HG02885 (cell line): ENCODE data around the gene PRTN3.

Experiments used
- ATAC-seq: cut with Tn5 transposase; IDR thresholded peaks from one replicate; pipeline ENCODE4 v1.9.1; 2021; ENCODE audit warnings: mild to moderate bottlenecking; ENCODE audit not compliant: unreplicated experiment, poor library complexity

The PRTN3 gene

DNA sequence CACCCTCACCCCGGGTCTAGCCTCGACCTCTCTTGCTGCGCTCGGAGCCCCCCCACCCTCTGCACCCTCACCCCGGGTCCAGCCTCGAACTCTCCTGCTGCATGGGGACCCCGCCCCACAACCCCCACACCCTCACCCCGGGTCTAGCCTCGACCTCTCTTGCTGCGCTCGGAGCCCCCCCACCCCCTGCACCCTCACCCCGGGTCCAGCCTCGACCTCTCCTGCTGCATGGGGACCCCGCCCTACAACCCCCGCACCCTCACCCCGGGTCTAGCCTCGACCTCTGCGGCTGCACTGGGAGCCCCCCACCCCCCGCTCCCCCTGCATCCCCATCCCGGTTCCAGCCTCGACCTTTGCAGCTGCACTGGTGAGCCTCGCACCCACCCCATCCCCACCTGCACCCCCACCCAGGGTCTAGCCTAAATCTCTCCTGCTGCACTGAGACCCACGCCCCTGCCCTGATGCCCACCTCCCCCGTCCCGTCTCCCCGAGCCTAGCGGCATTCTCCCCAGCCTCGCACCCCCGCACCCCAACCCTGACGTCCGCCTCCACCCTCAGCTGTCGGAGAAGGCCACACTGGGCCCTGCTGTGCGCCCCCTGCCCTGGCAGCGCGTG lies 20.4 kb downstream of the PRTN3 start:
- ATAC-seq, result no peak

DNA sequence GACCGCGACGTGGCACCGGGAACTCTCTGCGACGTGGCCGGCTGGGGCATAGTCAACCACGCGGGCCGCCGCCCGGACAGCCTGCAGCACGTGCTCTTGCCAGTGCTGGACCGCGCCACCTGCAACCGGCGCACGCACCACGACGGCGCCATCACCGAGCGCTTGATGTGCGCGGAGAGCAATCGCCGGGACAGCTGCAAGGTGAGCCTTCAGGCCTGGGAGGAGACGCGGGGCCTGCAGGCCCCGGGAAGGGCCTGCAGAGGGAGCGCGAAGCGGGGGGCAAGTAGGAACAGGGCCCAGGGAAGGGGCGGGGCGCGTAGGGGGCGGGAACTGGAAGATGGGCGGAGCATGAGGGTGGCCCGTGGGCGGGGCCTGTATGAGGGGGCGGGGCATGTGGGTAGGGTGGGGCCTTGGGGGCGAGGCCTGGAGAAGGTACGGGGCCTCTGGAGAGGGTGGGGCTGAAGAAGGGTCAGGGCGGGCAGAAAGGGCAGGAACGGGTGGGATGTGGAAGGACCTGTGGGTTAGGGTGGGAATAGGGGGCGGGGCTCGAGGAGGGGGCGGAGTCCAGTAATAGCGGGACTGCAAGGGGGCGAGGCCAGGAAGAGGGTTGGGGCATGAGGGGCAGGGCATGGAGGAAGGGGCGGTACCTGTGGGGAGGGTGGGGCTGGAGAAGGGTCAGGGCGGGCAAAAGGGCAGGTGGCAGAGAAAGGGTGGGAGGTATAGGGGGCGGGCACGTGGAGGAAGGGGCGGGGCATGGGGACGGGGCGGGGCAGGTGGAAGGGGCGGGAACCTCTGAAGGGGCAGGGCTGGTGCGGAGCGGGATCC lies 21.2 kb downstream of the PRTN3 start:
- ATAC-seq, result no peak

DNA sequence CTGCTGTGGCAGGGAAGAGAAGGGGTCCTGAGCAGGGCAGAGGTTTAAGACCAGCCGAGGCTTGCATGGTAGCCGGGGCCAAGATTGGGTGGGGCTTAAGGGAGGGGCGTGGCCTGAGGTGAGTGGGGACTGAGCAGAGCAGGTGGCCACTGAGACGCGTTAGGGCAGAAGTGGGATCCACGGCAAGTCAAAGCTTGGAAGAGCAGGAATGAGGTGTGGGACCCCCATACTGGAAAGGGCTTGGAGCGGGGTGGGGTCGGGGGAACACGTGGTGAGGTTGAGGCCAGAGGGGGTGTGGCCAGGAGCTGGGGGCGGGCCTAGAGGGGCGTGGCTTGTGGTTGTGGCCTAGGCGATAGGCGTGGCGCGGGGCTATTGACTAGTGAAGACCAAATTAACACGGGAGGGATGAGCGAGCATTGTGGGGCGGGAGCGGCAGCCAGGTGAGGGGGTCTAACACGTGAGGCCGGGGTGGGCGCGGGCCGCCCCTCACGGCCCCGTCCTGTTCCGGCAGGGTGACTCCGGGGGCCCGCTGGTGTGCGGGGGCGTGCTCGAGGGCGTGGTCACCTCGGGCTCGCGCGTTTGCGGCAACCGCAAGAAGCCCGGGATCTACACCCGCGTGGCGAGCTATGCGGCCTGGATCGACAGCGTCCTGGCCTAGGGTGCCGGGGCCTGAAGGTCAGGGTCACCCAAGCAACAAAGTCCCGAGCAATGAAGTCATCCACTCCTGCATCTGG lies 21.9 kb downstream of the PRTN3 start:
- ATAC-seq, result no peak

DNA sequence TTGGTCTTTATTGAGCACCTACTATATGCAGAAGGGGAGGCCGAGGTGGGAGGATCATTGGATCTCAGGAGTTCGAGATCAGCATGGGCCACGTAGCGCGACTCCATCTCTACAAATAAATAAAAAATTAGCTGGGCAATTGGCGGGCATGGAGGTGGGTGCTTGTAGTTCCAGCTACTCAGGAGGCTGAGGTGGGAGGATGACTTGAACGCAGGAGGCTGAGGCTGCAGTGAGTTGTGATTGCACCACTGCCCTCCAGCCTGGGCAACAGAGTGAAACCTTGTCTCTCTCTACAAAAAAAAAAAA lies 22.5 kb downstream of the PRTN3 start:
- no peak for ATAC-seq

DNA sequence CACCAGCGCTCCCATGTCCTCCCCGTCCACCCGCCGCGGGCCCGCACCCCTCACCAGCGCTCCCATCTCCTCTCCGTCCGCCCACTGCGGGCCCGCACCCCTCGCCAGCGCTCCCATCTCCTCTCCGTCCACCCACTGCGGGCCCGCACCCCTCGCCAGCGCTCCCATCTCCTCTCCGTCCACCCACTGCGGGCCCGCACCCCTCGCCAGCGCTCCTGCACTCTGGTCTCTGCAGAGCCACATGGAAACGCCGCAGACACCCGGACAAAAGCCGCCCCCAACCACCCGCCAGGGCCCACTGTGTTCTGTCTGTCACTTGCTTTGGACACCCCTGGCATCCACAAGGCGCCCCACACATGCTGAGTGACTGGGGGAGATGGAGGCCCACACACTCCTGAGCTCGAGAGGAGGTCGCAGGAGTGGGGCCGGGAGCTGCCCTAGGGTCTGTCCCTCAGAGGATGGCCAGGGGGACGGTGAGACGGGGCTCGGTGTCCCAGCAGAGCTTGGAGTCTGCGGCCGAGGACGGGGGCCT lies 26.0 kb downstream of the PRTN3 start:
- no peak for ATAC-seq

DNA sequence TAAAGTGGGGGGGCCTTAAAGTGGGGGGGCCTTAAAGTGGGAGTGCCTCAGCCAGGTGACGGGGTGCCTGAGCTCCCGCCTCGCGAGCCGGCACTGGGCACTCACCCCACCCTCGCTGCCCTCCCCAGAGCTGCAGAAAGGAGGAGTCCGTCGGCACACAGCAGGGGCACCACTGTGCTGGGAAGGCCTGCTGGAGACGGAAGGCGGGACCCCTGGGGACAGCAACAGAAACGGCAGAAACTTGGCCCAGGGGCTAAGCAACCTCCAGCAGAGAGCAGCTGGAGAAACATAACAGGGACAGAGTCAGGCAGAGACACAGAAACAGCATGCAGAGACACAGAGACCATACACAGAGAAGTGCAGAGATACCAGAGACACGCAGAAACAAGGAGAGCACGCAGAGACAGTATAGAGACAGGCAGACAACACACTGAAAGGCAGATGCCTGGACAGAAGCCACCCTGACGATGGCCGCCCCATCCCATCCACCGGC lies 26.5 kb downstream of the PRTN3 start:
- ATAC-seq, result no peak

DNA sequence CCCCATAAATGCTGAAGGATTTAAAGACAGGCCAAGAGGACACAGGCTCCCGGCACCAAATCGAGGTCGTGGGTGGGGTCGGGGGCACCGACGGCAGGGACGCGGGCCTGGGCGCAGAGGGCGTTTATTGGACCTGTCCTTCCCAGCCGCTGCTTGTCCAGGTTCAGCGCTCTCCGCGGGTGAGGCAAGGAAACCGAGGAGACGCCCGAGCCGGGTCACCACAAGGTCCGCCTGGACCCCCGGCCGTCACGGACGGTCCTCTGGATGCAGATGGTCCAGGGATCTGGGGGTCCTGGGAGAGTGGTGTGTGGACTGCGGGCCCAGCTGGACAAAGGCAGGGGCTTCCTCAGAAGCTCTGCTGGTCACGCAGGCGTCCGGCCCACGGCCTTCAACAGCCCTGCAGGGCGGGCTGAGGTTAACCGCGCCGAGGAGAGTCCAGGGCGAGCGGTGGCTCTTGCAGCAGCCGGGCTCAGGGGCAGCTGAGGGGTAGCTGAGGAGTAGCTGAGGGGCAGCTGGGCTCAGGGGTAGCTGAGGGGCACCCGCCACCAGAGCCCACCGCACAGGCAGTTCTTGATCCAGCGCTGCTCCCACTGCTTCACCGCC lies 27.2 kb downstream of the PRTN3 start:
- ATAC-seq, result no peak

DNA sequence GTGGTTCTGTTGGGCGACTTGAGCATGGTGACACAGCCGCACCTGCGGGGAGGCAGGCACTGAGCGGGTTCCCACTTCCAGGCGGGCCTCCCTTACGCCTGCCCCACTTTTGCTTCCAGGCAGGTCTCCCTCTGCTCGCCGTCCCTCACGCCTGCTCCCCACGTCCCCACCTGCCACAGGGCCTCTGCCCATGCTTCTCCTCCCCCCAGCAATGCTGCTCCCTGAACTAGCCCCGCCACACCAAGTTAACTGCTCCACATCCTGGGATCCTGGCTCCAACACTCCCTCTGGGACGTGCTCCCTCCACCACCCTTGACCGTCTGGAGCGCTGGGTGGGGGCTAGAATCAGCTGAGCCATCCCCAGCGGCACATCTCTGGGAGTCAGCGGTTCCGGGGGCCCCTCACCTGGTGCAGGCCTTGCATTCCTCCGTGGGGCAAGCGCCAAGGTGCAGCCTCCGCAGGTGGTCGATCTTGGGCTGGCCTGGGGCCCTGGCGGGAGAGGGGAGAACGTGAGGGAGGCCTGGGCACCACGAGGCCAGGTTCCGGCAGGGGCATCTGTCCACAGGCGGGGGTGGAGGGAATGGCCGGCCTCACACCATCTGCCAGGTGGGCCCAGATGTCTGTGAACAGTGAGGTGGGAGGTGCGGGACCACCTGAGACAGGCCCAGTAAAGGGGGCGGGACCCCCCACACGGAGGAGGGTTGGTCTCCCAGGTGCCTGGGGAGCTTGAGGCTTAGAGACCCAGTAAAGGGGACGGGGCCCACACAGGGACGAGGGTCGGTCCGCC lies 27.9 kb downstream of the PRTN3 start:
- no peak for ATAC-seq

DNA sequence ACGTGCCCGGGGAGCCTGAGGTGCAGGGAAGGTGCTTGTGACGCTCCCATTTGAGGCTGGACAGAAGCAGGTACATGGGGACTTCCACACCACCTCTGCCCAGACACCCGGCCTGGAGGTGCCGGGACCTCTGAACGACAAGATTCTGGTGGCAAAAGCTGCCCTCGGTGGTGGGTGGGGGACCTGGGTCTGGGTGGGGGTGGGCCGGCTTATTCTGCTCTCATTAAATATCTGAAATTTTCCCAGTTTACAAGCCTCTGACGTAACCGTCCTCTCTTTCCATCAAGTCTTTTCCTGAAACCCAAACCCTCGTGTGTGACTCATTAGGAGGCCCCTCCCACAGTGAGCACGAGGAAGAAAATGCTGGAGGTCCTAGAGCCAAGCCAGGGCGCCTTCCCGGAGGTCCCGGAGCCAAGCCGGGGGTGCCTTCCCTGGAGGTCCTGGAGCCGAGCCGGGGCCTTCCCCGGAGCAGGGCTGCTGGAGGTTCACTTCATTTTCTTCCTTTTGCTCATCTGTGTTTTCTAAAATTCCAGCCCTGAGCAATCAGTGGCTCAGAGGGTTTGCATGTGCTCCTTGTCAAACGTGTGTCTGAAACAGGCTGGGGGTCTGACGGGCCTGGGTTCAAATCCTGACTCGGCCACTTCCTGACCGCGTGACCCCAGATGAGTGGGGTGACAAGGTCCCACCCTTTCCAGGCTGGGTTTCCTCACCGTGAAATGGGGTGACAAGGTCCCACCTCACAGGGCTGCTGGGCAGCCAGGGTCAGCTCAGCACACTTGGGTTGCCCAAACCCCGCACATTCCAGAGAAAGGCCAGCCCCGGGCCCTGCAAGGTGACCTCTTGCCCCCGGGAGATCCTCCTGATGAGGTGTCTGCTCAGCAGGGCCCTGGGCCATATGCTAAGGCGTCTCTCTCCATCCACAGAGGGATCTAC lies 28.7 kb downstream of the PRTN3 start:
- no peak for ATAC-seq

DNA sequence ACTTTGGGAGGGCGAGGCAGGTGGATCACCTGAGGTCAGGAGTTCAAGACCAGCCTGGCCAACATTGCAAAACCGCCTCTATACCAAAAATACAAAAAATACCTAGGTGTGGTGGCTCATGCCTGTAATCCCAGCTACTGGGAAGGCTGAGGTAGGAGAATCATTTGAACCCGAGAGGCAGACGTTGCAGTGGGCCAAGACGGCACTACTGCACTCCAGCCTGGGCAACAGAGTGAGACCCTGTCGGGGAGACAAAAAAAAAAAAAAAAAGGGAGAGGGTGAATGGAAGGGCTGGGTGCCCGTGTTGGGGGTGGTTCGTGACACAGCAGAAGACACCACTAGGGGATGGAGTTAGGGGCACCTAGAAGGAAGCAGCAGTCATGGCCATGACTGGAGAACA lies 29.5 kb downstream of the PRTN3 start:
- no peak for ATAC-seq

DNA sequence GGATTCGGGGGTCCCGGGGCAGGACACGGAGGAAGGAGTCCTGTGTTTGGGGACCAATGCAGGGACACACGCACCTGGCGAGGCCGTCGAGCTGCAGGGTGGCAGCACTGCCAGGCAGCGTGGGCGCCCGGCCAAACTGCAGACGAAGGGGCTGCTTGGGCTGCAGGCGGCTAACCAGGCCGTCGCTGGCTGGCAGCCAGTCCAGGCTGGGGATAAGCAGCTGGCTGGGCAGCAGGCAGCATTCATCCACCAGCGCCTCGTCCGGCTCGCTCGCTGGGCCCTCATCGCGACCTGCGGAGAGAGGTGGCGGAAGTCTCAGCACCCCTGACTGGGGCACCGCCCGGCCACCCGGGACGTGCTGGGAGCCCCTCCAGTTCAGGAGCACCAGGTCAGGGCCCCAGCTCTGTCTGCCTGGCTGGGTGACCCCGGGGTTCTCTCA lies 30.2 kb downstream of the PRTN3 start:
- ATAC-seq, result no peak

DNA sequence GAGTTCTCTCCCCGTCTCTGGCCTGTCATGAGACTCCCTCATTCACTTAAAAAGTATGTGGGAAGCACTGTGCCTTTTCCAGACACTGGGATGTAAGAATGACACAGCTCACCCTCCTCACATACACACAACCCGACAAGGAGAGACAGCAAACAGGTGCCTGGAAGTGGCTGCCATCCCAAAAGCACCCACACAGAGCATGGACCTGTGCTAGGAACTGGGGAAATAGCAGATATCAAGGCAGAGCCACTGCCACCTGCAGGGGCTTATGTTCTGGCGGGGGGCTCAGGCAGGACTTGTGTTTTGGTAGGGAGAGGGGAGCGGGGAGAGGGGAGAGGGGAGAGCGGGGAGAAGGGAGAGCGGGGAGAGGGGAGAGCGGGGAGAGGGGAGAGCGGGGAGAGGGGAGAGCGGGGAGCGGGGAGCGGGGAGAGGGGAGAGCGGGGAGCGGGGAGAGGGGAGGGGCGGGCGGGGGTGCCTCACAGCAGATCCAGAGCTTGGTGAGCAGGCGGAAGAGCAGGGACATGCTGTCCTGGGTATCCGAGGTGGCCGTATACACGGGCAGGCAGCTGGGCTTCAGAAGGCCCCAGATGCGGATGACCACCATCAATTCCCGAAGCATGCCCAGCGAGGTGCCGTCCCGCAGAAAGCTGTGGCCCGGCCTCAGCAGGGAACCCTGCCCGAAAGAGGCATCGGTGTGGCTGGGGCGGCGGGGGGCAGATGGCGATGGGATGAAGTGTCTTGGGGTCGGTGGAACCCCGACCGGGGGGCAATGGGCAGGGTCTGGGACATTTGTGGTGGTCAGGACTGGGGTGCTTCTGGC lies 30.9 kb downstream of the PRTN3 start:
- ATAC-seq, result no peak

DNA sequence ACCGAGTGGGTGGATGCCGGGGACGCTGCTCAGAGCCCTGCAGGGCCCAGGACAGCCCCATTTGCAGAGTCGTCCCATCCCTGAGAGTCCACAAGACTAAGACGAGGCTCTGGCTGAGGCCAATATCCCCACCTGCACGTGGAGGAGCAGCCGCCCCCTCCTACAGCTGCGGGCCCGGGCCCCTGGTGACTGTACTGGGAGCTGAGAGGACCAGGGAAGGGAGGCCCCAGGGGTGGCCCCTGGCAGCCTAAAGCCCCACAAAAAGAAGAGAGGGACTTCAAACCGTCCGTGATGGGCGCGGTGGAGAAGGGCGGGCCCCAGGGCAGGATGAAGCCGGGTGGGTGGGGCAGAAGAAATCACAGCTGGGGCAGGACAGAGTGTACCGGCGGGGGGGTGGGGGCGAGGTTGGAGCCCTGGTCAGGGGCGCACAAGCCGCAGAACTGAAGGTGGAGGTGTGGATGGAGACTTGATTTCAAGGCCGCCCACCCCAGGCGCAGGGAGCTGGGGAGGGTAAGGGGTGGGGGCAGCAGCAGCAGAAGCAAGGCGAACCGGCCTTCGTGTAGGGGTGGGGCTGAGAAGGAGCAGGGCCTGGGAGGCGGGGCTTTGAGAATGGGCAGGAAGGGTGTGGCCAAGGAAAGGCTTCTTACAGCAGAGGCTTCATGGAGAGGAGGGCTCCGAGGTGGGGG lies 31.6 kb downstream of the PRTN3 start:
- peak; percentile 66 for ATAC-seq

DNA sequence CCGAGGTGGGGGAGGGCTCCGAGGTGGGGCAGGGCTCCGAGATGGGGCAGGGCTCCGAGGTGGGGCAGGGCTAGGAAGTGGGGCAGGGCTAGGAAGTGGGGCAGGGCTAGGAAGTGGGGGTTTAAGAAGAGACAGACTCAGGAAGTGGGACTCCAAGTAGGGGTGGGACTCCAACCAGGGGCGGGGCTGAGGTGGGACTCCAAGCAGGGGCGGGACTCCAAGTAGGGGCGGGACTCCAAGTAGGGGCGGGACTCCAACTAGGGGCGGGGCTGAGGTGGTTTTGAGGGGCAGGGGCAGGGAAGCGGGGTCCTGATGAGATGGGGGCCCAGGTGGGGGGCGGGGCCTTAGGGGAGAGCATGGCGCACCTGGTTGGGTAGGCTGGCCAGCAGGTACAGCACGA lies 32.3 kb downstream of the PRTN3 start:
- peak; percentile 53 for ATAC-seq

DNA sequence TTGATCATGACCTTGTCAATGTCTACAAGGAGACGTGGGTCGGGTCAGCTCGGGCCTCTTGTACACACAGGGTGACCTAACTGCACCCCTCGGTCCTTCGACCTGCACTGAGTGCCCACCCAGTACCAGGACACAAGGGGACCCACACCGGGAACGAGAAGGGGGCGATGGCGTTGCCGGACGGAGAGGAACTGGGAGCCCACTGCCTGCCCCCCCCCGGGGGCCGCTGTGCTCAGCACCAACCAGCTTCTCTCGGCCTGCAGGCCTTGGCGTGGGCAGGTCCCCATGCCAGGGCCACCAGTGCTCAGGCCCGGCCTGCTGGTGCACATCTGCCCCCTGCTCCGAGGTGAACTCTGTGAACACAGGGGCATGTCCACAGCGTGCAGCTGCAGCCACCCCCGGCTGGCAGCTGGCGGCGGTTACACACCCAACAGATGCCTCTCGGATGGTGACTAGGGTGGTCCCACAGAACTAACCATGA lies 32.8 kb downstream of the PRTN3 start:
- no peak for ATAC-seq

DNA sequence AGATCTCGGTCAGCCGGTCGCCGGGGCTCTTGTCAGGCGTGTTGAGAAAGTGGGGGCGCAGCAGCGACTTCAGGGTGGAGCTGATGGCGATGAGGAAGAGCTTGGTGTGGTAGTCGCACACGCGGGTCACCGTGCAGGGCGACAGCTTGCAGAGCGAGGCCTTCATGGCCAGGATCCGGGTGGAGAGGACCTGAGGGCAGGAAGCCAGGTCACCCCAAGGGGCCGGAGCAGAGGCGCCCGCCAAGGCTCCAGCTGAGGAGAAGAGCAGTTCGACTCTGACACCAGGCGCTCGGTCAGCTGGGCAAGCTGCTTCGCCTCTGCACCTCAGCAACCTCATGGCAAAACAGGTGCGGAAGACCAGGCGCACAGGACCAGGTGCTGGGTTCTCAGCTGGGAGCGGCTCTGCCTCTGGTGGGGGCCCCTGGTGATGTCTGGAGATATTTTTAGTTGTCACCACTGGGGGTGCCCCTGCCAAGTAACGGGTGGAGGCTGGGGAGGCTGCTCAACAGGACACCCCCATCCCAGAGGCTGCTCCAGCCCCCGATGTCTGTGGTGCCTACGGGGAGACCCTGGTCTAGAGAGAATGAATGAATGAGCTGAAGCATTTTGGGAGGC lies 34.6 kb downstream of the PRTN3 start:
- ATAC-seq, result no peak

DNA sequence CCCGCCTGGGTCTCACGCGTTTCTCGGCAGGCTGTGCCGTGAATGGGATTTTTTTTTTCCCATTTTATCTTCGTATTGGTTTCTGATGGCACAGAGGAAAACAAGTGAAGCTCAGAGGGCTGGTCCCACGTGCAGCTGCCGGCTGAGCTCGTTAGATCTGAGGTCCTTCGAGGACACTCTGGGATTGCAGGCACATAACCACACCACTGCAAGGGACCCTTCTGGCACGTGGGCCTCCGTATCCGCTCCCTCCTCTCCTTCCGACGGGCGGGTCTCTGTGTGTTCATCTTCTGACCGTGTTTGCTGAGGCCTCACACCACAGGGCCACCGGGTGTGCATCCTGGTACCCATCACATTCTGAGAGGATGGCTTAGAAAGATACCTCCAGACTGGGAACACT lies 35.3 kb downstream of the PRTN3 start:
- no peak for ATAC-seq
